ENCODE measurements around the gene KLK11.

DNA sequence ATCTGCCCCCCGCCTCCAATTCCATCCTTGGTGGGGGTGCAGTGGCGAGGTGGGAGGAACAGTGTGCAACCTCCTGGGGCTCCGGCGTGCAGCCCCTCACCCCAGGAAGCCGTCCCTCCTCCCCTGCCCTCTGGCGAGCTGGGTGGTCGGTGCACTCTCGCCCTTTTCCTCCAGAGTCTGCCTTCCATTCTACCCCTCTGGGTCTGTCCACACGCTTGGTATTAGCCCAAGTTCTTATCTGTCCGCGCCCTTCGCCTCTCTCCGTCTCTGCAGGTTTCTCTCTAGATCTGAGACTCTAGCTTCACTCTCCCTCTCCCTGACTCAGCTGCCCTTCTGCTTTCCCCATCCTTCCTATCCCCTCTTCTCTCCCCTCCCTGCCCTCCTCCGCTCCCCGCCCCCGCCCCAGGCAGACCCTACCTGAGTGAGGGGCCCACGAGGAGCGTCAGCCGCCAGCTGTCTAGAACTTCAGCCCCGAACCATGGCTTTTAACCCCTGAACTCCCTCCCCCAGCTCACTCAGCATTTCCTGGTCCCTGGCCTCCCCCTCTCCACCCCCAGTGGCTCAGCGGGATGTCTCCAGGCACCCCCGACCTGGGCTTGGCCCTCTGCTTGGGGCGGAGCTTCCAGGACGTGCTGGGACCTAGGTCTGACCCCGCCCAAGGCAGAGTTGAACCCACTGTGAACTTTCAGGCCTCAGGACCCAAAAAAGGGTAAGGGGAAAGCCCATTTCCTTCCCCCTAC, 39.0 kb upstream of the KLK11 start:
- TF ChIP-seq, protein P1, sequence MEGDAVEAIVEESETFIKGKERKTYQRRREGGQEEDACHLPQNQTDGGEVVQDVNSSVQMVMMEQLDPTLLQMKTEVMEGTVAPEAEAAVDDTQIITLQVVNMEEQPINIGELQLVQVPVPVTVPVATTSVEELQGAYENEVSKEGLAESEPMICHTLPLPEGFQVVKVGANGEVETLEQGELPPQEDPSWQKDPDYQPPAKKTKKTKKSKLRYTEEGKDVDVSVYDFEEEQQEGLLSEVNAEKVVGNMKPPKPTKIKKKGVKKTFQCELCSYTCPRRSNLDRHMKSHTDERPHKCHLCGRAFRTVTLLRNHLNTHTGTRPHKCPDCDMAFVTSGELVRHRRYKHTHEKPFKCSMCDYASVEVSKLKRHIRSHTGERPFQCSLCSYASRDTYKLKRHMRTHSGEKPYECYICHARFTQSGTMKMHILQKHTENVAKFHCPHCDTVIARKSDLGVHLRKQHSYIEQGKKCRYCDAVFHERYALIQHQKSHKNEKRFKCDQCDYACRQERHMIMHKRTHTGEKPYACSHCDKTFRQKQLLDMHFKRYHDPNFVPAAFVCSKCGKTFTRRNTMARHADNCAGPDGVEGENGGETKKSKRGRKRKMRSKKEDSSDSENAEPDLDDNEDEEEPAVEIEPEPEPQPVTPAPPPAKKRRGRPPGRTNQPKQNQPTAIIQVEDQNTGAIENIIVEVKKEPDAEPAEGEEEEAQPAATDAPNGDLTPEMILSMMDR (IDR thresholded peaks at IDR 0.05): no peak
- TF ChIP-seq POLR2A (IDR thresholded peaks at IDR 0.05): no peak
